SK-N-SH (cell line): ENCODE results near the gene PUS10. TPM values are rescaled to one million over a fixed set of nuclear protein-coding genes. Genes with fewer than 3 reads are reported as not detected.

Source experiments
- CTCF ChIA-PET: fragments of 300-600, 350-600 bp; formaldehyde crosslinking; extraction: SDS; loops from one replicate; lab custom pipeline; 2021; lab: Yijun Ruan, JAX
- POLR2A ChIA-PET: fragments of 350-600 bp; sonication (Branson Sonifier 250); formaldehyde crosslinking; extraction: SDS; loops from one replicate; lab custom pipeline; 2020; ENCODE audit warnings: antibody characterized with exemption, inconsistent platforms; lab: Yijun Ruan, JAX
- DNase-seq: peaks from one replicate; pipeline ENCODE4 v3.0.0; 2012
- H2AFZ ChIP-seq: fragments of 200-600 bp; sonication (generic); 2 replicates; pipeline ENCODE4 v1.8.1; 2016; ENCODE audit warnings: antibody characterized with exemption, mild to moderate bottlenecking, low read depth
- H3F3A ChIP-seq: fragments of 200-600 bp; sonication (generic); replicated peaks from 2 replicates; pipeline ENCODE3; 2016; ENCODE audit warnings: antibody characterized with exemption, mild to moderate bottlenecking; ENCODE audit not compliant: insufficient read depth
- H3K27ac ChIP-seq, 2 experiments: fragments of 200-500 bp in 1 of 2; fragments of 200-600 bp in 1 of 2; sonication (Bioruptor generic) in 1 of 2; sonication (generic), shearing (Covaris generic) in 1 of 2; 2 replicates each; pipeline versions ENCODE4 v1.5.1 to v1.6.1; 2014 to 2016; ENCODE audit warnings: low read depth in 2 of 2, inconsistent platforms in 1 of 2, low read length in 1 of 2, mild to moderate bottlenecking in 1 of 2, mixed read lengths in 1 of 2
- H3K27me3 ChIP-seq: fragments of 200-600 bp; sonication (generic), shearing (Covaris generic); 2 replicates; pipeline ENCODE4 v1.6.1; 2016; ENCODE audit warnings: mixed run types; ENCODE audit not compliant: insufficient read depth
- H3K36me3 ChIP-seq, 2 experiments: fragments of 200-500 bp in 1 of 2; fragments of 200-600 bp in 1 of 2; sonication (Bioruptor generic) in 1 of 2; sonication (generic) in 1 of 2; replicated peaks in 1 of 2; 2 replicates each; pipeline versions ENCODE3 to v1.5.1; 2014 to 2016; ENCODE audit warnings: low read length in 1 of 2, mild to moderate bottlenecking in 1 of 2; ENCODE audit not compliant: insufficient read depth in 2 of 2, control insufficient read depth in 1 of 2
- H3K4me1 ChIP-seq, 2 experiments: fragments of 200-500 bp in 1 of 2; fragments of 200-600 bp in 1 of 2; sonication (Bioruptor generic) in 1 of 2; sonication (generic), shearing (Covaris generic) in 1 of 2; 2 replicates each; pipeline versions ENCODE4 v1.5.1 to v1.6.1; 2014 to 2016; ENCODE audit warnings: low read depth in 1 of 2, low read length in 1 of 2, mixed run types in 1 of 2; ENCODE audit not compliant: insufficient read depth in 2 of 2, control insufficient read depth in 1 of 2
- H3K4me2 ChIP-seq: fragments of 200-600 bp; sonication (generic), shearing (Covaris generic); 2 replicates; pipeline ENCODE4 v1.6.1; 2017; ENCODE audit warnings: mixed run types
- H3K4me3 ChIP-seq, 2 experiments: fragments of 200-500 bp in 1 of 2; fragments of 200-600 bp in 1 of 2; sonication (Bioruptor generic) in 1 of 2; sonication (generic), shearing (Covaris generic) in 1 of 2; 2 replicates each; pipeline versions ENCODE4 v1.5.1 to v1.8.1; 2014 to 2016; ENCODE audit warnings: low read depth in 2 of 2, inconsistent platforms in 1 of 2, low read length in 1 of 2, mild to moderate bottlenecking in 1 of 2, mixed read lengths in 1 of 2, moderate library complexity in 1 of 2
- H3K79me2 ChIP-seq: fragments of 200-600 bp; sonication (generic); 2 replicates; pipeline ENCODE4 v1.8.1; 2017; ENCODE audit warnings: mild to moderate bottlenecking; ENCODE audit not compliant: insufficient read depth
- H3K9ac ChIP-seq: fragments of 200-600 bp; sonication (generic); 2 replicates; pipeline ENCODE4 v1.6.1; 2017; ENCODE audit warnings: mixed run types
- H3K9me2 ChIP-seq: fragments of 200-600 bp; sonication (generic); 2 replicates; pipeline ENCODE4 v1.6.1; 2017; ENCODE audit warnings: mixed run types
- H3K9me3 ChIP-seq: fragments of 200-600 bp; sonication (generic); 2 replicates; pipeline ENCODE4 v1.6.1; 2017; ENCODE audit warnings: mixed run types, mild to moderate bottlenecking, moderate library complexity
- H4K20me1 ChIP-seq: fragments of 200-600 bp; sonication (generic); 2 replicates; pipeline ENCODE4 v1.6.1; 2017; ENCODE audit warnings: mild to moderate bottlenecking, mixed run types; ENCODE audit not compliant: insufficient read depth
- ELF1 ChIP-seq: IDR thresholded peaks from 2 replicates; pipeline ENCODE4 v1.4.0; 2012
- MEF2A ChIP-seq: IDR thresholded peaks from 2 replicates; pipeline ENCODE4 v1.4.0; 2012; ENCODE audit warnings: low read depth, borderline replicate concordance
- MXI1 ChIP-seq: IDR thresholded peaks from 2 replicates; pipeline ENCODE4 v1.6.1; 2012; ENCODE audit warnings: mild to moderate bottlenecking, low read depth, low read length, improper control_type of control experiment
- NRF1 ChIP-seq: IDR thresholded peaks from 2 replicates; pipeline ENCODE4 v1.6.1; 2012; ENCODE audit warnings: low read depth, mild to moderate bottlenecking, low read length
- PBX3 ChIP-seq: IDR thresholded peaks from 2 replicates; pipeline ENCODE4; 2012
- POLR2AphosphoS5 ChIP-seq: IDR thresholded peaks from 2 replicates; pipeline ENCODE4 v1.6.1; 2012; ENCODE audit warnings: low read depth, low read length
- RAD21 ChIP-seq: IDR thresholded peaks from 2 replicates; pipeline ENCODE4 v1.6.1; 2012; ENCODE audit warnings: mild to moderate bottlenecking, low read length
- RCOR1 ChIP-seq: fragments of 150-350 bp; IDR thresholded peaks from 2 replicates; pipeline ENCODE4 v1.6.1; 2017; ENCODE audit warnings: antibody characterized with exemption, low read length
- REST ChIP-seq: IDR thresholded peaks from 2 replicates; pipeline ENCODE4 v1.6.1; 2012; ENCODE audit warnings: mild to moderate bottlenecking, low read depth, low read length, moderate library complexity
- RXRA ChIP-seq: IDR thresholded peaks from 2 replicates; pipeline ENCODE4 v1.4.0; 2012; ENCODE audit warnings: low read depth, mild to moderate bottlenecking, borderline replicate concordance
- SIN3A ChIP-seq: IDR thresholded peaks from 2 replicates; pipeline ENCODE4 v1.6.1; 2012; ENCODE audit warnings: low read depth, mild to moderate bottlenecking, low read length, moderate library complexity, borderline replicate concordance
- TAF1 ChIP-seq: IDR thresholded peaks from 2 replicates; pipeline ENCODE4 v1.6.1; 2012; ENCODE audit warnings: low read depth, mild to moderate bottlenecking, low read length, moderate library complexity, borderline replicate concordance
- USF2 ChIP-seq: fragments of 150-350 bp; IDR thresholded peaks from 2 replicates; pipeline ENCODE4 v1.6.1; 2017; ENCODE audit warnings: antibody characterized with exemption, low read length, low read depth, borderline replicate concordance
- WGBS: methylation state at CpG from one replicate; pipeline ENCODE4 v1.1.6; 2017; ENCODE audit warnings: low lambda C conversion rate; 5-methylcytosine and 5-hydroxymethylcytosine counted together
- polyA plus RNA-seq, 3 experiments: library from polyadenylated mRNA; depleted of rRNA; stranded (reverse); fragments of >200 nt; gene quantifications; 2 replicates each; pipeline ENCODE4 v1.2.3, GENCODE V29; 2012

Gene PUS10
- polyA plus RNA-seq, 1 of the 3 experiments (the other 2 are of a cell fraction) = 2.8 TPM

- H3K27ac ChIP-seq = no peak overlapping the region
- POLR2A ChIA-PET = no interaction called here
- DNase-seq = no peak
- no peaks in the 10 kb centered on the region for H4K20me1 ChIP-seq
- no peaks in the 10 kb centered on the region for H3K4me1 ChIP-seq
- H3K4me3 ChIP-seq = no peak overlapping the region
- no peaks in the 10 kb centered on the region for H3F3A ChIP-seq
- no peaks in the 10 kb centered on the region for H3K9me3 ChIP-seq
- no peak overlapping the region for H2AFZ ChIP-seq
- TF ChIP-seq RCOR1 (no peak), NRF1 (no peak), MEF2A (no peak), RAD21 (no peak), RXRA (no peak), PBX3 (no peak), SIN3A (no peak)
- H3K9me2 ChIP-seq = no peaks in the 10 kb centered on the region
- no peak overlapping the region for H3K4me2 ChIP-seq
- peaks cover 5 to 8% of the 10 kb centered on the region in 2 experiments for H3K36me3 ChIP-seq
- H3K27me3 ChIP-seq = no peaks in the 10 kb centered on the region
- no peaks in the 10 kb centered on the region for H3K79me2 ChIP-seq
- WGBS = 93% methylated on average over 3 of the region's 5 CpGs
- CTCF ChIA-PET = interaction anchor here (1.1 to 1.4 kb wide), 2 partner anchors 10 to 42 kb away, joined by 3 to 4 read pairs; no protein-coding TSS in a partner anchor
- no peak overlapping the region for H3K9ac ChIP-seq
Measured at GRCh38 chr2:60957643-60958042, 60.4 kb downstream of the PUS10 start.

- H4K20me1 ChIP-seq = no peaks in the 10 kb centered on the region
- ChIA-PET POLR2A (no interaction called here), CTCF (interaction anchor here (1.4 kb wide), 1 partner anchor 10 kb away, joined by 3 read pairs; no protein-coding TSS in a partner anchor)
- H3K9me3 ChIP-seq = no peaks in the 10 kb centered on the region
- TF ChIP-seq POLR2AphosphoS5 (no peak), ELF1 (no peak), USF2 (no peak), TAF1 (no peak), MEF2A (no peak), REST (no peak), SIN3A (no peak), PBX3 (no peak), MXI1 (no peak)
- no peak for DNase-seq
- no peaks in the 10 kb centered on the region for H3K27me3 ChIP-seq
- no peaks in the 10 kb centered on the region for H3K4me1 ChIP-seq
- WGBS = 95% methylated on average over 7 of the region's 8 CpGs
- H2AFZ ChIP-seq = no peak overlapping the region
- no peaks in the 10 kb centered on the region for H3F3A ChIP-seq
- no peak overlapping the region for H3K27ac ChIP-seq
- peaks cover 5 to 8% of the 10 kb centered on the region in 2 experiments for H3K36me3 ChIP-seq
- H3K9ac ChIP-seq = no peak overlapping the region
- H3K79me2 ChIP-seq = no peaks in the 10 kb centered on the region
- H3K9me2 ChIP-seq = no peaks in the 10 kb centered on the region
- no peak overlapping the region for H3K4me2 ChIP-seq
- H3K4me3 ChIP-seq = no peak overlapping the region
Measured at GRCh38 chr2:60957224-60957623, 60.8 kb downstream of the PUS10 start.
